ENCODE measurements around the gene SULF2.

The SULF2 gene

GRCh38 chr20:47735412-47736400 is 49.6 kb downstream of the SULF2 start:
- no peak for DNase-seq

- no peak for DNase-seq
These were observed 50.4 kb downstream of the SULF2 start for GRCh38 chr20:47734870-47735269.

- DNase-seq, result no peak
These were observed 51.4 kb downstream of the SULF2 start for GRCh38 chr20:47733892-47734291.

- no peak for DNase-seq
These were observed 54.5 kb downstream of the SULF2 start for GRCh38 chr20:47730744-47731143.

- DNase-seq, result no peak
These were observed 55.8 kb downstream of the SULF2 start for GRCh38 chr20:47729472-47729871.

- no peak for DNase-seq
These were observed 57.3 kb downstream of the SULF2 start for GRCh38 chr20:47727909-47728361.

- peak; percentile 76 for DNase-seq
These were observed 58.0 kb downstream of the SULF2 start for GRCh38 chr20:47727170-47727880.

GRCh38 chr20:47726632-47727031 is 58.6 kb downstream of the SULF2 start:
- no peak for DNase-seq

GRCh38 chr20:47725248-47725973 is 59.9 kb downstream of the SULF2 start:
- DNase-seq, result peak; percentile 79

- no peak for DNase-seq
These were observed 60.4 kb downstream of the SULF2 start for GRCh38 chr20:47724910-47725247.

GRCh38 chr20:47724396-47724795 is 60.9 kb downstream of the SULF2 start:
- DNase-seq, result no peak

GRCh38 chr20:47723322-47723721 is 62.0 kb downstream of the SULF2 start:
- no peak for DNase-seq

GRCh38 chr20:47720636-47721427 is 64.4 kb downstream of the SULF2 start:
- no peak for DNase-seq

- DNase-seq, result no peak
These were observed 65.7 kb downstream of the SULF2 start for GRCh38 chr20:47719625-47720024.

GRCh38 chr20:47719211-47719610 is 66.1 kb downstream of the SULF2 start:
- DNase-seq, result no peak

GRCh38 chr20:47718398-47718797 is 66.9 kb downstream of the SULF2 start:
- DNase-seq, result no peak

- DNase-seq, result no peak
These were observed 67.9 kb downstream of the SULF2 start for GRCh38 chr20:47717421-47717820.

GRCh38 chr20:47713878-47714450 is 71.3 kb downstream of the SULF2 start:
- DNase-seq, result no peak

- DNase-seq, result no peak
These were observed 72.1 kb downstream of the SULF2 start for GRCh38 chr20:47713163-47713562.

- no peak for DNase-seq
These were observed 74.1 kb downstream of the SULF2 start for GRCh38 chr20:47711046-47711752.

- no peak for DNase-seq
These were observed 74.6 kb downstream of the SULF2 start for GRCh38 chr20:47710665-47711045.
